Prostate gland (tissue), 2 donors: ENCODE results near the gene ZFP91.

ENCODE experiments used
- CTCF ChIP-seq, 4 experiments: fragments of 200-600 bp in 2 of 4; fragments of 450-650 bp in 2 of 4; sonication (generic) in 2 of 4; IDR thresholded peaks; 1 replicate in 3 of 4; 2 replicates in 1 of 4; pipeline ENCODE4 v1.5.1; 2016 to 2019; ENCODE audit warnings: antibody characterized with exemption in 4 of 4, mild to moderate bottlenecking in 2 of 4, moderate library complexity in 2 of 4
- POLR2A ChIP-seq: fragments of 450-650 bp; IDR thresholded peaks from one replicate; pipeline ENCODE4 v1.6.1; 2016; ENCODE audit warnings: antibody characterized with exemption, mild to moderate bottlenecking
- POLR2AphosphoS5 ChIP-seq: sonication (generic); formaldehyde crosslinking; IDR thresholded peaks from one replicate; pipeline ENCODE4 v1.6.1; 2017; ENCODE audit warnings: antibody characterized with exemption

GRCh38 chr11:58591659-58592058, 12.8 kb downstream of the ZFP91 start:
- TF ChIP-seq CTCF (IDR thresholded peaks at IDR 0.05) (no peak), POLR2AphosphoS5 (no peak), POLR2A (no peak)
